Left cardiac atrium (tissue), 4 donors: ENCODE measurements around the gene GCNT3. TPM values are rescaled to one million over a fixed set of nuclear protein-coding genes. Genes with fewer than 3 reads are reported as not detected.

ENCODE experiments used
- ATAC-seq, 2 donors: fragments of 200-7000 bp; cut with Tn5 transposase; one replicate each; pipeline ENCODE4 v1.9.1; 2020; ENCODE audit warnings: mild to moderate bottlenecking in 2 of 2, moderate library complexity in 2 of 2
- DNase-seq: peaks from one replicate; pipeline ENCODE4 v3.0.0-alpha.2; 2020
- intact Hi-C, 2 donors: fragments of 100-400 bp; cut with DNase I; formaldehyde crosslinking; loops; one replicate each; pipeline versions ENCODE4 v1.14.1 to v1.15.1; 2022 to 2023
- long read RNA-seq: library from polyadenylated mRNA; unstranded; transcript quantifications from one replicate; pipeline ENCODE4 v2.0.0, GENCODE V29; 2021
- total RNA-seq, 2 donors: library from RNA; stranded (reverse); fragmentation: NEBNext Ultra II Directional; extraction: Animal tissue kit (Norgen Biotek cat#: 25700); gene quantifications; one replicate each; pipeline ENCODE4 v1.2.1, GENCODE V29; 2021
- donor health status: DM: no; HTN: yes; CAD: no.
- donor health status: DM: no; HTN: yes; CAD: no; lungs with severe emphysema.
- donor health status: DM: yes; HTN: yes; CAD: no.
- donor health status: Dilated cardiomyopathy.

The GCNT3 gene, protein sequence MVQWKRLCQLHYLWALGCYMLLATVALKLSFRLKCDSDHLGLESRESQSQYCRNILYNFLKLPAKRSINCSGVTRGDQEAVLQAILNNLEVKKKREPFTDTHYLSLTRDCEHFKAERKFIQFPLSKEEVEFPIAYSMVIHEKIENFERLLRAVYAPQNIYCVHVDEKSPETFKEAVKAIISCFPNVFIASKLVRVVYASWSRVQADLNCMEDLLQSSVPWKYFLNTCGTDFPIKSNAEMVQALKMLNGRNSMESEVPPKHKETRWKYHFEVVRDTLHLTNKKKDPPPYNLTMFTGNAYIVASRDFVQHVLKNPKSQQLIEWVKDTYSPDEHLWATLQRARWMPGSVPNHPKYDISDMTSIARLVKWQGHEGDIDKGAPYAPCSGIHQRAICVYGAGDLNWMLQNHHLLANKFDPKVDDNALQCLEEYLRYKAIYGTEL
- under 1 TPM in 1 of 2 donors, not detected in 1; 0.05 TPM for total RNA-seq
- long read RNA-seq, partial matches to known transcripts = 0 of 1 reads
- long read RNA-seq, other reads (novel, unspliced or antisense) = 1 of 1 reads

DNA sequence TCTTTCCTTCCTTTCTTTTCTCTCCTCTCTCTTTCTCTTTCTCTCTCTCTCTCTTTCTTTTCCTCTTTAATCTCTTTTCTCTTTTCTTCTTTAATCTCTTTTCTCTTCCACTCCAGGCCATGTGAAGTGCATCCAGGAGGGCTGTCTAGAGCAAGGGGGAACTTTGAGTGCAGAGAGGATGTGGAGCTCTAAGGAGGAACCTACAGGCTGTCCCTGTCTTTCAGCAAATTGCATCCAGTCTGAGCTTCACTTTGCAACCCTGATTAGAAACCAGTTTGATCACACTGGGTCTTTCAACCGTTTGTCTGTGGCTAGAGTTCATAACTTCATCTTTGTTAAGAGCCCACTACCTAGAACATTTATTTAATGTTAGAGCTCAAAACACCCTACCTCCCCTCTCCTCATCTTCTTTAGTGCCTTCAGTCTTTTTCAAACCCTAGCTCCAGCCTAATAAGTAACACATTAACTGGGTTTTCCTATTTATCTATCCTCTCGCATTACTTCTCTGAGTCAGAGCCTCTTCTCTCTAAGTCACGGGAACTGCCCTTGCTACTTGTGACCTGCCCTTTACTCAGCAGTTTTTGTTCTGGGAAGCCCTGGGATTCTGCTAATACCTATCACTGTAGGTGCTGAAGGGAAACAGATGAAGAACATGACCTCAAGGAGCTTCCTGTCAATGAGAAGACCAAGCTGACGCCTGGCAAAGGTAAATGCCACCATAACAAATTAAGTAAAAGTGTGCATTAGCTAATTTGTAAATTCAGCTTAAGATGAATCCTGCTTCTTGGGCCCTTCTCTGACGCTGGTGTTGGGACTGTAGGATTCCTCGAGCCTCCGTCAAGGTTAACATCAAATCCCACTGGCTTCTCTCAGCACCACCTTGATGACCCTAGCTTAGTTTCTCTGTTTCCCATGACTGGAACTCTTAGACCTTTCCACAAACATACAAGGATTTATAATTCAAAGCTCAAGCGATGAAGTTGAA is at the start of gene GCNT3:
Gene GCNT3 (plus strand): TSS at position 508 of the 985 bp plus-strand sequence. CDS start 6,456 bp downstream, outside the sequence.
- DNase-seq = no peak
- ATAC-seq = no peak
- intact Hi-C loops = no loop called here

DNA sequence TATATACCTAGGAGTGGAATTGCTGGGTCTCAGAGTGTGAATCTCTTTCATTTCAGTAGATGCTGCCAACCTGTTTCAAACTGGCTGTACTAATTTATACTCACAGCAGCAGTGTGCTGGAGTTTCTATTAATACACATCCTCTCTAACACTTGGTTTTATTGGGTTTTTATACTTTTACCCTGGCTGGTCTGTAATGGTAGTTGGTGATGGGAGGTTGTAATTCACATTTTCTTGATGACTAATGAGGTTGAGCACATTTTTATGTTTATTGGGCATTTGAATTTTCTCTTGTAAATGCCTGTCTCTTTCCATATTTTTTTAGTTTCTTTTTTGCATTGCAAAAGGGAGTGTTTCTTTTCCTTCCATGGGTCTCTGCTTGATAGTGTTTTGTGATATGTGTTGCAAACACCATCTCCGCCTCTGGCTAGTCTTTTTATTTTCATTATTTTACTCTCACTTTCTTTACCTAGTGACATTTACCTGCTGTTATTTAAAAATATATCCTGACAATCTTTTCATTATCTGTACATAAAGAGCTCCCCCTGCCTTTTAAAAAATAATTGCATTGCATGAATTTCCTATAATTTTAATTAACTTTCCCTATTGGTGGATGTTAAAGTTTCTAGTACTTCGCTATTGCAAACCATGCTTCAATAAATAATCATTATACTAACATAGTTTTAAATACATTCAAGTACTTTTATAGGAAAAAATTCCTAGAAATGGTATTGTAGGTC is 49.0 kb upstream of the GCNT3 start:
- DNase-seq = no peak
- no peak for ATAC-seq
- intact Hi-C loops = no loop called here

- no peak for DNase-seq
- intact Hi-C loops = no loop called here
- ATAC-seq = no peak
These were observed 46.3 kb upstream of the GCNT3 start for GRCh38 chr15:59565299-59565698.

- ATAC-seq (no peak), DNase-seq (no peak)
- intact Hi-C loops = no loop called here
These were observed 44.3 kb upstream of the GCNT3 start for GRCh38 chr15:59567324-59567723.

GRCh38 chr15:59569477-59569876 is 42.1 kb upstream of the GCNT3 start:
- no peak for DNase-seq
- intact Hi-C loops = no loop called here
- ATAC-seq = no peak

GRCh38 chr15:59570315-59570714 is 41.3 kb upstream of the GCNT3 start:
- intact Hi-C loops = no loop called here
- ATAC-seq = no peak
- no peak for DNase-seq

DNA sequence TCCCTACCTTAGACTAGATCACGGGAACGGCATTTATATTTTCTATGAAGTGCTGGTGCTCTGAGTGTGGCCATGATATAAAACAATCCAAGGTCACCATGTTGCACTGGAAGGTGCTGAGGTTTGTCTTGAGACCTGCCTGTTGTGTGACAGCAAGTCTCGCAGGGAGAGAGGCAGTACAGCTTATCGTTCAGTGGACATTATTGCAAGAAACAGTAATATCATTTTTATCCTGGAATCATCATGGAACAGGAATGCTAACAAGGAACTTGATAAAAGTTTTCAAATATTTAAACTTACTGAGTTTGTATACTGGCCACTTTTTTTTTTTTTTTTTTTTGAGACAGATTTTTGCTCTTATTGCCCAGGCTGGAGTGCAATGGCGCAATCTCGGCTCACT is 40.0 kb upstream of the GCNT3 start:
- DNase-seq (no peak), ATAC-seq (no peak)
- intact Hi-C loops = no loop called here

DNA sequence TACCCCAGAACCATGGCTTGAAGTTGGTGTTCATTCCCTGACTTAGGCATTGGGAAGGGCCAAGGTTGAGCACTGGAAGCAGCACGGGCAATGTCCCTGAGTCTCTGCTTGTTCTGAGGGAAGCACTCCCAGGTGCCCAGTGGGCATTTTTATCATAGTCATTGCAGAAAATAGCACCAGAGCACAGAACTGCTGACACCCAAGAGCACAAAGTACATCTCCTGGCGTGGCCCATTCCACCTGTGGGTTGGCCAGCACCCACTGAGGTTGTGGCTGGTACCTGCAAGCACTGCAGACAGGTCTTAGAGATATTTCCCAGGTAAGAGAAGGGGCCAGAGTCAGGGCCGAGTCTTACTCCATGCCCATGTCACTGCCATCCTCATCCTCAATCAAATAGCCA is 28.5 kb upstream of the GCNT3 start:
- DNase-seq = no peak
- ATAC-seq = no peak
- intact Hi-C loops = no loop called here

GRCh38 chr15:59587085-59587826 is 24.3 kb upstream of the GCNT3 start:
- ATAC-seq (no peak), DNase-seq (no peak)
- intact Hi-C loops = no loop called here

DNA sequence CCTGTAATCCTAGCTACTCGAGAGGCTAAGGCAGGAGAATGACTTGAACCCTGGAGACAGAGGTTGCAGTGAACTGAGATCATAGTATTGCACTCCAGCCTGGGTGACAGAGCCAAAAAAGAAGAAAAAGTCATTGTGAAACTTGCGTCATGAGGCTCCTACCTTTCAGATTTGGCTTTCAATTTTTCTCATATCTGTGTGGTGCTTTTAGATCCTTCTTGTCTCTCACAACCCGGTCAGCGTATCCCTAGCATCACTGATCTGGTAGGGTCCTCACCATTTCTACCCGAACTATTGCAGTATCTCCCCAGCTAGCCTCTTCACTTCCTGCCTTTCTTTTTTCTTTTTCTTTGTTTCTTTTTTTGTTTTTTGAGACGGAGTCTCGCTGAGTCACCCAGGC is 21.6 kb upstream of the GCNT3 start:
- intact Hi-C loops = no loop called here
- no peak for ATAC-seq

DNA sequence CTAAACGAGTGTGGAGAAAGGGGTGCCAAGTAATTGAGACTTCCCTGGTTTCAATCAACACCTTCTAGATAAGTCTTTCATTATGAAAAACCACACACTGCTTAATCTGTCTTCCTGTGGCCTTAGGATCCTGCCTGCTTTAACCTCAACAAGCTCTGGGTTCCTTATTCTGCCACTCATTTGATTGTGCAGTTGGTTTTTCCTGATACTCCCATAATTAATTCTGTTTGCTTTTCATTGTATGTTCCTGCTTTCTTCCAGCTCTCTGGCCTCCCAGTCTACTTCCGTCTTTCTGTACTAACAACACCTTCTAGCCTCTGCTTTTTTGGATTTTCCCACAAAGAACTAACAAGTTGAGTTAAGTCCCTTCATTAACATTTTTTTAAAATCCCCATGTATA is 20.2 kb upstream of the GCNT3 start:
- ATAC-seq = no peak
- intact Hi-C loops = no loop called here

More for the DNA sequence above, 21.6 kb upstream of the GCNT3 start:
- no peak for DNase-seq

GRCh38 chr15:59594493-59594942 is 17.1 kb upstream of the GCNT3 start:
- intact Hi-C loops = no loop called here
- DNase-seq (no peak), ATAC-seq (peak; percentile 78 to 98)

More for the DNA sequence above, 20.2 kb upstream of the GCNT3 start:
- DNase-seq = no peak

- ATAC-seq (peak in 1 of 2 donors; percentile 8), DNase-seq (no peak)
- intact Hi-C loops = no loop called here
These were observed 16.6 kb upstream of the GCNT3 start for GRCh38 chr15:59594991-59595390.

- DNase-seq (no peak), ATAC-seq (no peak)
- intact Hi-C loops = no loop called here
These were observed 16.1 kb upstream of the GCNT3 start for GRCh38 chr15:59595434-59595915.

GRCh38 chr15:59596640-59597039 is 14.9 kb upstream of the GCNT3 start:
- no peak for DNase-seq

GRCh38 chr15:59598461-59598860 is 13.1 kb upstream of the GCNT3 start:
- intact Hi-C loops = no loop called here
- ATAC-seq = no peak
- DNase-seq = no peak

More at GRCh38 chr15:59596640-59597039, 14.9 kb upstream of the GCNT3 start:
- intact Hi-C loops = no loop called here
- ATAC-seq = no peak

DNA sequence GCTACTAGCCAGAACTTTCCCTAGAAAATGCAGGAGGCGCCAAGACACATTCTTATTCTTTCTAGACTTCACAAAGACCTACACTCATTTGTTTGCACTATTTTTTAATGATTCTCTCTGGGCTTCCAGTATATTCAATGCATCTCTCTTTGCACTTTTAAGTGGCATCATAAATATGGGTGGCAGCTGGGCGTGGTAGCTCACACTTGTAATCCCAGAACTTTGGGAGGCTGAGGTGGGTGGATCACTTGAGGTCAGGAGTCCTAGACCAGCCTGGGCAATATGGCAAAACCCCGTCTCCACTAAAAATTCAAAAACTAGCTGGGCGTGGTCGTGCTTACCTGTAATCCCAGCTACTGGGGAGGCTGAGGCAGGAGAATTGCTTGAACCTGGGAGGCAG is 5.6 kb upstream of the GCNT3 start:
- no peak for ATAC-seq
- no peak for DNase-seq
- intact Hi-C loops = no loop called here
